ENCODE results near the gene SLC44A5.
"Not testable (repeated sequence)": the region's sequence is repeated elsewhere in the genome, so short reads cannot be mapped to it uniquely, and the experiment has no call there.

SLC44A5 gene

DNA sequence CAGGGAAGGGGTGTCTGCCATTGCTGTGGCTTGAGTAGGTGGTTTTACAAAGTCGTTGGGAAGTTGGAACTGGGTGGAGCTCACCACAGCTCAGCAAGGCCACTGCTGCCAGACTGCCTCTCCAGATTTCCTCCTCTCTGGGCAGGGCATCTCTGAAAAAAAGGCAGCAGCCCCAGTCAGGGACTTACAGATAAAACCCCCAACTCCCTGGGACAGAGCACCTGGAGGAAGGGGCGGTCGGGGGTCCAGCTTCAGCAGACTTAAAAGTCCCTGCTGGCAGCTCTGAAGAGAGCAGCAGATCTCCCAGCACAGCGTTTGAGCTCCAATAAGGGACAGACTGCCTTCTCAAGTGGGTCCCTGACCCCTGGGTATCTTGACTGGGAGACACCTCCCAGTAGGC is 352.6 kb downstream of the SLC44A5 start:
- DNase-seq (ENCODE audit: low read depth in 2 of 2), result no peak
- TF ChIP-seq, protein P1, sequence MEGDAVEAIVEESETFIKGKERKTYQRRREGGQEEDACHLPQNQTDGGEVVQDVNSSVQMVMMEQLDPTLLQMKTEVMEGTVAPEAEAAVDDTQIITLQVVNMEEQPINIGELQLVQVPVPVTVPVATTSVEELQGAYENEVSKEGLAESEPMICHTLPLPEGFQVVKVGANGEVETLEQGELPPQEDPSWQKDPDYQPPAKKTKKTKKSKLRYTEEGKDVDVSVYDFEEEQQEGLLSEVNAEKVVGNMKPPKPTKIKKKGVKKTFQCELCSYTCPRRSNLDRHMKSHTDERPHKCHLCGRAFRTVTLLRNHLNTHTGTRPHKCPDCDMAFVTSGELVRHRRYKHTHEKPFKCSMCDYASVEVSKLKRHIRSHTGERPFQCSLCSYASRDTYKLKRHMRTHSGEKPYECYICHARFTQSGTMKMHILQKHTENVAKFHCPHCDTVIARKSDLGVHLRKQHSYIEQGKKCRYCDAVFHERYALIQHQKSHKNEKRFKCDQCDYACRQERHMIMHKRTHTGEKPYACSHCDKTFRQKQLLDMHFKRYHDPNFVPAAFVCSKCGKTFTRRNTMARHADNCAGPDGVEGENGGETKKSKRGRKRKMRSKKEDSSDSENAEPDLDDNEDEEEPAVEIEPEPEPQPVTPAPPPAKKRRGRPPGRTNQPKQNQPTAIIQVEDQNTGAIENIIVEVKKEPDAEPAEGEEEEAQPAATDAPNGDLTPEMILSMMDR (IDR thresholded peaks at IDR 0.05; ENCODE audit: low read depth, low read length), result no peak

DNA sequence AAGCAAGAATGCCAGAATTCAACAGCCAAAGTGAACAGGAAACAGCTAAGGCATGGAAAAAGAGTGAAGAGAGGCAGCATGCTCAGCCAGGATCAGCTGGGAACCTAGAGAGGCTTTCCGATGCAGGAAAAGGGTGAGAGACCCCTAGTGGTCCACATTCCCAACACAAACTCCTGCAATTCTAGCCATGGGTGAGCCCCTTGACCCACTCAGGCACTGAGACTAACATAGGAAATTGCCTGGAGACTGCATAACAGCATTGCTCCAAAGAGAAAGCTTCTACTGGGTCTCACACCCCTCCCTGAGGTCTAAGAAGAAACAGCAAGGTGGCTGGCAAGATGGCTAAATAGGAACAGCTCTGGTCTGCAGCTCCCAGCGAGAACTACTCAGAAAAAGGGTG is 353.5 kb downstream of the SLC44A5 start:
- no peak for DNase-seq (ENCODE audit: low read depth in 2 of 2)
- no peak overlapping the region for H3K4me3 ChIP-seq (replicated peaks in 1 of 2; ENCODE audit: low read depth in 2 of 2, low read length in 2 of 2)
- TF ChIP-seq, protein P1 (IDR thresholded peaks at IDR 0.05; ENCODE audit: low read depth, low read length), result no peak

More for the DNA sequence above, 352.6 kb downstream of the SLC44A5 start:
- H3K4me3 ChIP-seq (replicated peaks in 1 of 2; ENCODE audit: low read depth in 2 of 2, low read length in 2 of 2), result no peak overlapping the region

DNA sequence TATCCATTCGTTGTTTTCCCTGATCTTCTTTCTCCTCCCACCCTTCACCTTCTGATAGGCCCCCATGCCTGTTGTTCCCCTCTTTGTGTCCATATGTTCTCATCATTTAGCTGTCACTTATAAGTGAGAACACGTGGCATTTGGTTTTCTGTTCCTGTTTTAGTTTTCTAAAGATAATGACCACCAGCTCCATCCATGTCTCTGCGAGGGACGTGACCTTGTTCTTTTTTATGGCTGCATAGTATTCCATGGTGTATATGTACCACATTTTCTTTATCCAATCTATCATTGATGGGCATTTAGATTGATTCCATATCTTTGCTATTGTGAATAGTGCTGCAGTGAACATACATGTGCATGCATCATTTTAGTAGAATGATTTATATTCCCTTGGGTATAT is 360.8 kb downstream of the SLC44A5 start:
- H3K4me3 ChIP-seq (replicated peaks in 1 of 2; ENCODE audit: low read depth in 2 of 2, low read length in 2 of 2); DNase-seq (ENCODE audit: low read depth in 2 of 2): not testable (repeated sequence)

DNA sequence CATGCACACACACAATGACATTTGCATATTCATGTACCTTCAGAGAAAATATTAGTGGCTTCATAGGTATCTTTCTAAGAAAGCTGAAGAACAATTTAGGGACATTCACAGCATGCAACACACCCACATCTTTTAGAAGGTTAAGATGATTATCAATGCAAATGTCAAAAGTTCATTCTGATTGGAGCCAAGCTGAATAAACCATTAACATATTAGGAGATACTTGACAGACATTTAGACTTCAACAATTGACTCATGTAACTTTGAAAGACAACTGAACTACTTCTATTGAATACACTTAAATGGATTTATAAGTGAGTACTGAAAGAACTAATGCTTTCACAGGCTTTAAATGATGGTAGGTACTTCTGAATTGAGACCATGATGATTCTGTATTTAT is 365.7 kb downstream of the SLC44A5 start:
- no peak for DNase-seq (ENCODE audit: low read depth in 2 of 2)
- TF ChIP-seq, protein P1 (IDR thresholded peaks at IDR 0.05; ENCODE audit: low read depth, low read length), result no peak
- no peak overlapping the region for H3K4me3 ChIP-seq (replicated peaks in 1 of 2; ENCODE audit: low read depth in 2 of 2, low read length in 2 of 2)

DNA sequence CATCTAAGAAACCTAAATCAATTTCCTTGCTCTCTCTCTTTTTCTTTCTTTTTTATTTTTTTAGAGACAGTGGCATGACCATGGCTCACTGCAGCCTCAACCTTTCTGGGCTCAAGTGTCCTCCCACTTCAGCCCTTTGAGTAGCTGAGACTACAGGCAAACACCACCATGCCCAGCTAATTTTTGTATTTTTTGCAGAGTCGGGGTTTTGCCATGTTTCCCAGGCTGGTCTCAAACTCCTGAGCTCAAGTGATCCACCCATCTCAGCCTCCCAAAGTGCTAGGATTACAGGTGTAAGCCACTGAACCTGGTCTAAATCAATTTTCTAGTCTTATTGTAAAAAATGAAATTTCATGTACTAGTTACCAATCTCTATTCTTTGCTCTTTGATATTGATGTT is 367.8 kb downstream of the SLC44A5 start:
- no peak overlapping the region for H3K4me3 ChIP-seq (replicated peaks in 1 of 2; ENCODE audit: low read depth in 2 of 2, low read length in 2 of 2)
- DNase-seq (ENCODE audit: low read depth in 2 of 2), result no peak
- TF ChIP-seq, protein P1 (IDR thresholded peaks at IDR 0.05; ENCODE audit: low read depth, low read length), result no peak

DNA sequence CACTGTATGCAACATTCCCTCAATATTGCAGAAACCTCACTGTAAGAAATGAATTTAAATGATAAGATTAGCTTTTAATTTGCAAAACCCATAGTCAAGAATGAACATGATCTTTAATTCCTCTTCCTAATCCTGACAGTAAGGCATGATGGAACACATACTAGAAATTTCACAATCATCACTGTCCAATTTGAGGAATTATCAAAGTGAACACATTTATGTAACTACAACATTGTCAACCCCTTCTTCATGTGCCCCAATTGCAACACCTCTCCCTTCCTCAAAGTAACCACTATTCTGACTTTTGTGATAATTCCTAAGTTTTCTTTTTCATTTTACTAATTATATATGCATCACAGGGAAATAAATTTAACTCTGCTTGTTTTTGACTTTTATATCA is 373.6 kb downstream of the SLC44A5 start:
- no peak overlapping the region for H3K4me3 ChIP-seq (replicated peaks in 1 of 2; ENCODE audit: low read depth in 2 of 2, low read length in 2 of 2)
- DNase-seq (ENCODE audit: low read depth in 2 of 2), result no peak
- TF ChIP-seq, protein P1 (IDR thresholded peaks at IDR 0.05; ENCODE audit: low read depth, low read length), result no peak

DNA sequence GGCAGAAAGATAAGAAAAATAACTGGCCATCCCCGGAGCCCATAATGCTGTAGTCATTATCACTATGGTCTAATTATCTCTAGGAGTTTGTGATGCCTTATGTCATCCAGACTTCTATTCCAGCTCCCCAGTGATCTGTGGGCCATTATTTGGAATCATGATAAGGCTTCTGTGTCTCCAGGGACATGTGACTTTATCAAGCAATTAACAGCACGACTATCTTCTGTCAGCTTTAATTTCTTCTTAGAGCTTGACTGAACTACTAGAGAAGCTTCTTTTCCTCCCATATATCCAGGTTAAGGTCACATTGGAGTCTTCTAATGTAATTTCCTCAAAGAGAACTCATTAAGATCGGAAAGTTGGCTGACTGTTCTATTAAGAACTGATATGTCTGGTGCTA is 376.4 kb downstream of the SLC44A5 start:
- TF ChIP-seq, protein P1 (IDR thresholded peaks at IDR 0.05; ENCODE audit: low read depth, low read length), result no peak
- DNase-seq (ENCODE audit: low read depth in 2 of 2), result no peak

More for the DNA sequence above, 376.4 kb downstream of the SLC44A5 start:
- H3K4me3 ChIP-seq (replicated peaks in 1 of 2; ENCODE audit: low read depth in 2 of 2, low read length in 2 of 2), result no peak overlapping the region
